Lower leg skin (tissue), 4 donors: ENCODE results near the gene CD52. TPM values are rescaled to one million over a fixed set of nuclear protein-coding genes. Genes with fewer than 3 reads are reported as not detected.
A peak's percentile ranks its signal among the peaks of the same experiment; 100 is the strongest.

ENCODE experiments used
- DNase-seq, 2 donors: peaks; one replicate each; pipeline ENCODE4 v3.0.0-alpha.2; 2019; ENCODE audit warnings: low spot score in 2 of 2
- H3K4me3 ChIP-seq: fragments of 200-600 bp; sonication (generic); 2 replicates; pipeline ENCODE4 v1.5.1; 2017; ENCODE audit warnings: mild to moderate bottlenecking, low read depth; ENCODE audit not compliant: poor library complexity, severe bottlenecking
- POLR2A ChIP-seq, 2 donors: fragments of 450-650 bp; IDR thresholded peaks; one replicate each; pipeline ENCODE4 v1.6.1; 2016 to 2017; ENCODE audit warnings: antibody characterized with exemption in 2 of 2, mild to moderate bottlenecking in 1 of 2, moderate library complexity in 1 of 2
- WGBS, 2 donors: methylation state at CpG; one replicate each; pipeline ENCODE4 v1.1.5; 2018; 5-methylcytosine and 5-hydroxymethylcytosine counted together
- intact Hi-C: fragments of 100-400 bp; cut with DNase I; formaldehyde crosslinking; loops from one replicate; pipeline ENCODE4 v1.15.0; 2023; ENCODE audit warnings: low total_unique reads
- total RNA-seq, 4 donors: library from RNA; depleted of rRNA; stranded (reverse); fragments of >200 nt; gene quantifications; one replicate each; pipeline ENCODE4 v1.1.0, GENCODE V29; 2016
- TF ChIP-seq, protein P1 (sequence below), 3 donors: fragments of 450-650 bp; IDR thresholded peaks; one replicate each; pipeline ENCODE4 v1.5.1; 2016; ENCODE audit warnings: antibody characterized with exemption in 3 of 3, mild to moderate bottlenecking in 3 of 3, moderate library complexity in 2 of 3

Gene CD52
- total RNA-seq, 4 donors from 2014 or later: 2.0 to 6.1 (median 3.5) TPM; not detected in 1

- no peak overlapping the region for H3K4me3 ChIP-seq
- TF ChIP-seq, protein P1, sequence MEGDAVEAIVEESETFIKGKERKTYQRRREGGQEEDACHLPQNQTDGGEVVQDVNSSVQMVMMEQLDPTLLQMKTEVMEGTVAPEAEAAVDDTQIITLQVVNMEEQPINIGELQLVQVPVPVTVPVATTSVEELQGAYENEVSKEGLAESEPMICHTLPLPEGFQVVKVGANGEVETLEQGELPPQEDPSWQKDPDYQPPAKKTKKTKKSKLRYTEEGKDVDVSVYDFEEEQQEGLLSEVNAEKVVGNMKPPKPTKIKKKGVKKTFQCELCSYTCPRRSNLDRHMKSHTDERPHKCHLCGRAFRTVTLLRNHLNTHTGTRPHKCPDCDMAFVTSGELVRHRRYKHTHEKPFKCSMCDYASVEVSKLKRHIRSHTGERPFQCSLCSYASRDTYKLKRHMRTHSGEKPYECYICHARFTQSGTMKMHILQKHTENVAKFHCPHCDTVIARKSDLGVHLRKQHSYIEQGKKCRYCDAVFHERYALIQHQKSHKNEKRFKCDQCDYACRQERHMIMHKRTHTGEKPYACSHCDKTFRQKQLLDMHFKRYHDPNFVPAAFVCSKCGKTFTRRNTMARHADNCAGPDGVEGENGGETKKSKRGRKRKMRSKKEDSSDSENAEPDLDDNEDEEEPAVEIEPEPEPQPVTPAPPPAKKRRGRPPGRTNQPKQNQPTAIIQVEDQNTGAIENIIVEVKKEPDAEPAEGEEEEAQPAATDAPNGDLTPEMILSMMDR (IDR thresholded peaks at IDR 0.05): no peak
- no peak for TF ChIP-seq POLR2A (IDR thresholded peaks at IDR 0.05)
- intact Hi-C loops: no loop called here
- WGBS, 2 donors: 46 to 52% methylated on average over 7 to 10 of the region's 10 CpGs
- DNase-seq: no peak
Measured at GRCh38 chr1:26357121-26357602, 39.4 kb downstream of the CD52 start.

GRCh38 chr1:26358411-26359384, 40.9 kb downstream of the CD52 start:
- TF ChIP-seq, protein P1 (IDR thresholded peaks at IDR 0.05): peak in 1 of 3 donors; percentile 9
- TF ChIP-seq POLR2A (IDR thresholded peaks at IDR 0.05): no peak
- intact Hi-C loops: no loop called here
- H3K4me3 ChIP-seq: no peak overlapping the region
- 43% methylated on average over 15 of the region's 15 CpGs for WGBS, 2 donors
- no peak for DNase-seq

- TF ChIP-seq POLR2A (IDR thresholded peaks at IDR 0.05): no peak
- TF ChIP-seq, protein P1 (IDR thresholded peaks at IDR 0.05): no peak
- no peak for DNase-seq
- H3K4me3 ChIP-seq: no peak overlapping the region
- intact Hi-C loops: no loop called here
- 5 to 7% methylated on average over 35 to 60 of the region's 67 CpGs for WGBS, 2 donors
Measured at GRCh38 chr1:26359981-26360806, 42.4 kb downstream of the CD52 start.

DNA sequence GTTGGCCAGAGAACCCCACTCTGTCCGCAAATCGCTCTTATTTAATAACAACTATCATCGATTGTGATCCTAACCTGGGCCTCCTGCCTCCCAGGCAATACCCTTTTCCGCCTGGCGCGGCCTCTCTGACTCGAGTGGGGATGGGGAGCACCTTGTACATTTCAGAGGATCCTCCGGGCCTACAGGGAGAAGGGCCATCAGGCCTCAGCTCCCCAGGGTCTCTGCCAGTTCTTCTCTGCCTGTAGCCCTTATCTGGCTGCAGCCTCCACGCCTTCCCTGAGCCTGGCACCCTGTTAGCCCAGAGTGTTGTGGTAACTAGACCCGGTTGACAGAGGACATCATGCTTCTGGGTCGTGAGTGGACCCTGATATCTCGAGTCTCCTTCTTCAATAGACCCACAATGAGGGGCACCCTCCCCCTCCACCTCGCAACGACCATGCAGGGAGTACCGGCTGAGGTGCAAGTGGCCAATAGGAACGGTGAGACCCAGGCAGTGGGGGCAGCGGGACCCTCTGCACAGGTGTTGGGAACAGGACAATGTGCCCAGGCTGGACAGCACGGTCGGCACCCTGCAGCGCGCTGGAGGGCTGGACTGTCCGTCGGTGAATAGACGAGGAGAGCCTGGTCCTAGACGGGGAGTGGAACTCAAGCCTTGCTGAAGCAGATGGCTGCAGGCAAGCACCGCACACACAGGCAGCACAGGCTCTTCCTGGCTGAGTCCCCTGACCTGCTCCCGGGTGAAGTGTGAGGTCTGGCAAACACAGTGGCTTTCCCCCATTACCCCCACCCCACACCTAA, 43.2 kb downstream of the CD52 start:
- DNase-seq: no peak
- WGBS, 2 donors: 62 to 77% methylated on average over 20 to 27 of the region's 27 CpGs
- intact Hi-C loops: no loop called here
- H3K4me3 ChIP-seq: no peak overlapping the region
- TF ChIP-seq POLR2A (IDR thresholded peaks at IDR 0.05): no peak
- TF ChIP-seq, protein P1 (IDR thresholded peaks at IDR 0.05): no peak

GRCh38 chr1:26361605-26362122, 43.9 kb downstream of the CD52 start:
- WGBS, 2 donors: 80 to 88% methylated on average over 12 of the region's 12 CpGs
- intact Hi-C loops: no loop called here
- TF ChIP-seq, protein P1 (IDR thresholded peaks at IDR 0.05): no peak
- no peak for TF ChIP-seq POLR2A (IDR thresholded peaks at IDR 0.05)
- no peak for DNase-seq
- H3K4me3 ChIP-seq: no peak overlapping the region
